Activated CD4-positive, alpha-beta T cell treated with anti-CD3 and anti-CD28 coated beads for 1 hour (primary cell): ENCODE measurements around the gene UBA7.

ENCODE experiments used
- DNase-seq: peaks from one replicate; pipeline ENCODE4 v3.0.0-alpha.2; 2020

UBA7 gene

GRCh38 chr3:49805897-49806701, 7.7 kb downstream of the UBA7 start:
- no peak for DNase-seq

GRCh38 chr3:49805367-49805782, 8.4 kb downstream of the UBA7 start:
- DNase-seq, result no peak

- no peak for DNase-seq
Observed at GRCh38 chr3:49804141-49805041, 9.4 kb downstream of the UBA7 start.

GRCh38 chr3:49803465-49804140, 10.2 kb downstream of the UBA7 start:
- DNase-seq, result peak; percentile 22

GRCh38 chr3:49802719-49803464, 10.9 kb downstream of the UBA7 start, which contains the start of gene INKA1:
TSS of gene INKA1 (plus strand) at chr3:49803261. CDS start at chr3:49803393, 132 bp downstream.
- peak; percentile 81 for DNase-seq

GRCh38 chr3:49801160-49801559, 12.6 kb downstream of the UBA7 start:
- DNase-seq, result no peak

GRCh38 chr3:49799761-49800160, 14.0 kb downstream of the UBA7 start, which contains the start of gene CDHR4:
TSS of gene CDHR4 (minus strand) at chr3:49799873. CDS start at chr3:49799812, 61 bp downstream.
- no peak for DNase-seq

- DNase-seq, result no peak
Observed at GRCh38 chr3:49799105-49799504, 14.6 kb downstream of the UBA7 start.

GRCh38 chr3:49794926-49795905, 18.5 kb downstream of the UBA7 start:
- DNase-seq, result no peak

- DNase-seq, result no peak
Observed at GRCh38 chr3:49794431-49794830, 19.3 kb downstream of the UBA7 start.

GRCh38 chr3:49793486-49794085, 20.2 kb downstream of the UBA7 start:
- DNase-seq, result no peak

- DNase-seq, result no peak
Observed at GRCh38 chr3:49792371-49793150, 21.2 kb downstream of the UBA7 start.

- DNase-seq, result no peak
Observed at GRCh38 chr3:49791571-49791970, 22.2 kb downstream of the UBA7 start.

- no peak for DNase-seq
Observed at GRCh38 chr3:49790626-49791411, 22.9 kb downstream of the UBA7 start.

GRCh38 chr3:49788056-49788455, 25.7 kb downstream of the UBA7 start:
- DNase-seq, result no peak

GRCh38 chr3:49787536-49787935, 26.2 kb downstream of the UBA7 start:
- no peak for DNase-seq

- DNase-seq, result no peak
Observed at GRCh38 chr3:49787182-49787464, 26.6 kb downstream of the UBA7 start.

GRCh38 chr3:49786357-49787181, 27.2 kb downstream of the UBA7 start, which contains the start of gene IP6K1:
TSS of gene IP6K1 (minus strand) at chr3:49786542. CDS start at chr3:49748040, 38,502 bp downstream.
- DNase-seq, result peak; percentile 99
